Spleen (tissue), 11 donors: ENCODE results near the gene ALOXE3. TPM values are rescaled to one million over a fixed set of nuclear protein-coding genes. Genes with fewer than 3 reads are reported as not detected.
A peak's percentile ranks its signal among the peaks of the same experiment; 100 is the strongest.

Source experiments
- DNase-seq: peaks from one replicate; pipeline ENCODE4 v3.0.0-alpha.2; 2020
- H3K27ac ChIP-seq, 8 donors: fragments of 200-600 bp; sonication (generic) in 7 of 8; 1 replicate in 4 of 8; 2 replicates in 4 of 8; pipeline versions ENCODE4 v1.5.0 to v1.8.0; 2016 to 2021; ENCODE audit warnings: inconsistent platforms in 4 of 8, mild to moderate bottlenecking in 4 of 8, moderate library complexity in 1 of 8
- H3K27me3 ChIP-seq, 7 donors: fragments of 200-600 bp; sonication (generic) in 6 of 7; replicated peaks in 1 of 7; 1 replicate in 4 of 7; 2 replicates in 3 of 7; pipeline versions ENCODE4 v1.5.0 to v1.8.0; 2016 to 2021; ENCODE audit warnings: inconsistent platforms in 3 of 7, mild to moderate bottlenecking in 1 of 7
- H3K36me3 ChIP-seq, 6 donors: fragments of 200-600 bp; sonication (generic) in 5 of 6; 1 replicate in 4 of 6; 2 replicates in 2 of 6; pipeline versions ENCODE4 v1.5.0 to v1.8.0; 2016 to 2021; ENCODE audit warnings: inconsistent platforms in 2 of 6
- H3K4me1 ChIP-seq, 6 donors: fragments of 200-600 bp; sonication (generic) in 5 of 6; 1 replicate in 3 of 6; 2 replicates in 3 of 6; pipeline versions ENCODE4 v1.5.0 to v1.8.0; 2016 to 2021; ENCODE audit warnings: inconsistent platforms in 3 of 6
- H3K4me3 ChIP-seq, 8 donors: fragments of 200-600 bp; sonication (generic) in 7 of 8; 1 replicate in 4 of 8; 2 replicates in 4 of 8; pipeline versions ENCODE4 v1.5.0 to v1.8.0; 2016 to 2021; ENCODE audit warnings: inconsistent platforms in 4 of 8, mild to moderate bottlenecking in 4 of 8, moderate library complexity in 2 of 8
- H3K9me3 ChIP-seq, 8 donors: fragments of 200-600 bp; sonication (generic) in 7 of 8; 1 replicate in 4 of 8; 2 replicates in 4 of 8; pipeline versions ENCODE4 v1.5.0 to v1.8.0; 2016 to 2021; ENCODE audit warnings: inconsistent platforms in 4 of 8
- CTCF ChIP-seq, 11 experiments: fragments of 200-600 bp in 7 of 11; fragments of 450-650 bp in 4 of 11; sonication (generic) in 4 of 11; IDR thresholded peaks in 8 of 11; conservative IDR thresholded peaks in 3 of 11; 1 replicate in 7 of 11; 2 replicates in 4 of 11; pipeline versions ENCODE4 v1.4.0 to v1.8.0; 2016 to 2021; ENCODE audit warnings: antibody characterized with exemption in 11 of 11, inconsistent platforms in 4 of 11, mild to moderate bottlenecking in 1 of 11
- POLR2A ChIP-seq, 3 donors: fragments of 450-650 bp; IDR thresholded peaks; one replicate each; pipeline ENCODE4 v1.5.1; 2017; ENCODE audit warnings: antibody characterized with exemption in 3 of 3, mild to moderate bottlenecking in 1 of 3
- POLR2AphosphoS5 ChIP-seq, 3 donors: sonication (generic); formaldehyde crosslinking; IDR thresholded peaks; one replicate each; pipeline ENCODE4 v1.5.1; 2017; ENCODE audit warnings: antibody characterized with exemption in 3 of 3
- WGBS, 5 donors: extraction: QIAGEN DNeasy Blood & Tissue Kit in 3 of 5; methylation state at CpG; one replicate each; pipeline versions ENCODE4 v1.1.5 to v1.1.7; 2013 to 2018; 5-methylcytosine and 5-hydroxymethylcytosine counted together
- intact Hi-C: fragments of 100-400 bp; cut with DNase I; formaldehyde crosslinking; loops from one replicate; pipeline ENCODE4 v1.15.0; 2023; ENCODE audit warnings: low total_unique reads
- polyA plus RNA-seq, 3 donors: library from polyadenylated mRNA; stranded (reverse); fragments of 200-250 nt; gene quantifications; one replicate each; pipeline ENCODE4 v1.2.1, GENCODE V29; 2013
- total RNA-seq, 7 donors: library from RNA; depleted of rRNA in 3 of 7; stranded (reverse); fragments of >200 nt in 3 of 7; fragmentation: NEBNext Ultra II Directional in 4 of 7; extraction: Animal tissue kit (Norgen Biotek cat#: 25700) in 4 of 7; gene quantifications; one replicate each; pipeline versions ENCODE4 v1.1.0 to v1.2.1, GENCODE V29; 2016 to 2021
- donor health status: healthy with polysubstance abuse.
- donor health status: DM: no; HTN: no; CAD: no; lungs with moderate emphysema.
- donor health status: DM: no; HTN: no; CAD: no.
- donor health status: Bipolar disorder and iron deficiency.
- donor health status: healthy.
- donor health status: DM: no; HTN: no; CAD: no.
- donor health status: DM: yes; HTN: yes; CAD: no.

ALOXE3 gene
- total and polyA plus RNA-seq, 10 donors: 0.03 TPM; not detected in 9

- Histone ChIP-seq H3K27ac (peak overlapping the region in 1 of 8 donors; percentile 37), H3K36me3 (peaks cover 6 to 89% (median 86%) of the 10 kb centered on the region in 6 donors), H3K4me3 (no peak overlapping the region), H3K27me3 (no peaks in the 10 kb centered on the region), H3K9me3 (no peaks in the 10 kb centered on the region), H3K4me1 (peaks cover 11 to 55% (median 21%) of the 10 kb centered on the region in 6 donors)
- no peak for DNase-seq
- no peak for TF ChIP-seq POLR2A (IDR thresholded peaks at IDR 0.05)
- TF ChIP-seq POLR2AphosphoS5 (IDR thresholded peaks at IDR 0.05): peak in 2 of 3 donors; percentile 8 to 48
- TF ChIP-seq CTCF (IDR thresholded peaks at IDR 0.05 in 8 of 11, conservative IDR thresholded peaks at IDR 0.05 in 3 of 11): no peak
- 83 to 96% (median 95%) methylated on average over 10 to 15 of the region's 15 CpGs for WGBS, 5 donors
- intact Hi-C loops: no loop called here
Observed at GRCh38 chr17:8142887-8143580, 24.7 kb upstream of the ALOXE3 start.

GRCh38 chr17:8142158-8142886 is 24.0 kb upstream of the ALOXE3 start:
- Histone ChIP-seq H3K27ac (peak overlapping the region in 1 of 8 donors; percentile 37), H3K27me3 (no peaks in the 10 kb centered on the region), H3K9me3 (no peaks in the 10 kb centered on the region), H3K36me3 (peaks cover 0 to 82% (median 79%) of the 10 kb centered on the region in 6 donors), H3K4me3 (no peak overlapping the region), H3K4me1 (peaks cover 14 to 61% (median 27%) of the 10 kb centered on the region in 6 donors)
- 88 to 95% (median 92%) methylated on average over 13 to 23 of the region's 23 CpGs for WGBS, 5 donors
- DNase-seq: no peak
- intact Hi-C loops: no loop called here
- TF ChIP-seq CTCF (IDR thresholded peaks at IDR 0.05 in 8 of 11, conservative IDR thresholded peaks at IDR 0.05 in 3 of 11): no peak
- TF ChIP-seq POLR2AphosphoS5 (IDR thresholded peaks at IDR 0.05): peak in 2 of 3 donors; percentile 5 to 34

- intact Hi-C loops: no loop called here
- TF ChIP-seq POLR2AphosphoS5 (IDR thresholded peaks at IDR 0.05) (no peak), CTCF (IDR thresholded peaks at IDR 0.05 in 8 of 11, conservative IDR thresholded peaks at IDR 0.05 in 3 of 11) (no peak), POLR2A (IDR thresholded peaks at IDR 0.05) (no peak)
- no peak overlapping the region for H3K4me3 ChIP-seq
- H3K27ac ChIP-seq: no peak overlapping the region
- no peaks in the 10 kb centered on the region for H3K27me3 ChIP-seq
- DNase-seq: no peak
- H3K36me3 ChIP-seq: peaks cover 0 to 76% (median 73%) of the 10 kb centered on the region in 6 donors
- no peaks in the 10 kb centered on the region for H3K9me3 ChIP-seq
- peaks cover 14 to 61% (median 27%) of the 10 kb centered on the region in 6 donors for H3K4me1 ChIP-seq
- 85 to 95% (median 93%) methylated on average over 11 of the region's 11 CpGs for WGBS, 5 donors
Observed at GRCh38 chr17:8141741-8142140, 23.4 kb upstream of the ALOXE3 start.

- no peak for DNase-seq
- 94 to 99% (median 96%) methylated on average over 7 of the region's 7 CpGs for WGBS, 5 donors
Observed at GRCh38 chr17:8141045-8141444, 22.7 kb upstream of the ALOXE3 start.

More at GRCh38 chr17:8141045-8141444, 22.7 kb upstream of the ALOXE3 start:
- TF ChIP-seq POLR2A (IDR thresholded peaks at IDR 0.05) (no peak), POLR2AphosphoS5 (IDR thresholded peaks at IDR 0.05) (peak in 2 of 3 donors; percentile 38 to 57), CTCF (IDR thresholded peaks at IDR 0.05 in 8 of 11, conservative IDR thresholded peaks at IDR 0.05 in 3 of 11) (no peak)
- H3K36me3 ChIP-seq: peaks cover 0 to 69% (median 66%) of the 10 kb centered on the region in 6 donors
- H3K4me1 ChIP-seq: peaks cover 14 to 61% (median 27%) of the 10 kb centered on the region in 6 donors
- H3K27ac ChIP-seq: peak overlapping the region in 2 of 8 donors; percentile 86 to 89
- intact Hi-C loops: no loop called here
- no peaks in the 10 kb centered on the region for H3K9me3 ChIP-seq
- no peak overlapping the region for H3K4me3 ChIP-seq
- no peaks in the 10 kb centered on the region for H3K27me3 ChIP-seq
